ENCODE data around the gene PLP2. TPM values are rescaled to one million over a fixed set of nuclear protein-coding genes. Genes with fewer than 3 reads are reported as not detected.

PLP2 gene
- polyA plus RNA-seq, 2 of the 4 experiments (the other 2 are of a cell fraction): 164 to 209 TPM

- Histone ChIP-seq H3K4me2 (no peak overlapping the region), H3K4me3 (no peak overlapping the region), H3K9me3 (no peaks in the 10 kb centered on the region), H3K27ac (no peak overlapping the region), H3K4me1 (no peaks in the 10 kb centered on the region)
- ATAC-seq (no peak), FAIRE-seq (no peak), DNase-seq (ENCODE audit: low read depth in 1 of 2, low spot score in 1 of 2) (no peak)
- 52% methylated on average over 8 of the region's 13 CpGs for WGBS (ENCODE audit: missing lambda C conversion rate)
- CTCF ChIA-PET: no interaction called here
- POLR2A ChIA-PET: interaction anchor here (1.0 kb wide), 1 partner anchor 15 kb away, joined by 4 read pairs; no protein-coding TSS in a partner anchor
- TF ChIP-seq NFE2L2 (conservative IDR thresholded peaks at IDR 0.05; ENCODE audit: low read length) (no peak), SREBF2 (IDR thresholded peaks at IDR 0.05) (no peak), GATA3 (IDR thresholded peaks at IDR 0.05; ENCODE audit: borderline replicate concordance) (no peak), EP300 (IDR thresholded peaks at IDR 0.05) (no peak), CBX8 (IDR thresholded peaks at IDR 0.05) (no peak), MAFK (IDR thresholded peaks at IDR 0.05; ENCODE audit: partially characterized antibody) (no peak)
- TF ChIP-seq, protein P1, sequence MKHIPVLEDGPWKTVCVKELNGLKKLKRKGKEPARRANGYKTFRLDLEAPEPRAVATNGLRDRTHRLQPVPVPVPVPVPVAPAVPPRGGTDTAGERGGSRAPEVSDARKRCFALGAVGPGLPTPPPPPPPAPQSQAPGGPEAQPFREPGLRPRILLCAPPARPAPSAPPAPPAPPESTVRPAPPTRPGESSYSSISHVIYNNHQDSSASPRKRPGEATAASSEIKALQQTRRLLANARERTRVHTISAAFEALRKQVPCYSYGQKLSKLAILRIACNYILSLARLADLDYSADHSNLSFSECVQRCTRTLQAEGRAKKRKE (CRISPR knock-in tag; IDR thresholded peaks at IDR 0.05; ENCODE audit: low read depth): no peak
Observed at GRCh38 chrX:49205443-49205842, 33.7 kb downstream of the PLP2 start.

DNA sequence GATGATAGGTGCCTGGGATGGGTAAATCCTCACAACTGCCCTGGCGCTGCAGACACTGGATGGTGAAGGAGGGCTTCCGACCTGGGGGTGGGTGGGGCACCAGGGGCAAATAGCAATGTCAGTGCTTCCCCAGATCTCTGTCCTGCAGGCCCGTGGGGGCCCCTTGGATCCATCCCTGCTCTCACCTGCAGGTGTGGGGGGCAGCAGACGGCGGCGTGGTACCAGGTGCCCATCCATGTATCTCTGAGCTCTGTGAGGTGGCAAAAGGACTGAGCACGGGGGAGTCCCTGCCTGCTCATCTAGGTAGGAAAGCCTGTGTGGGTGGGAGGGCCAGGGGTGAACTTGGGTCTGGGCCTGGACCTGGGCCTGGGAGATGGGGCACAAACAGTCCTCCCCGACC is 34.8 kb downstream of the PLP2 start:
- ChIA-PET POLR2A (no interaction called here), CTCF (interaction anchor here (1.0 kb wide), 1 partner anchor 14 kb away, joined by 3 read pairs; no protein-coding TSS in a partner anchor)
- Histone ChIP-seq H3K4me1 (no peaks in the 10 kb centered on the region), H3K4me3 (no peak overlapping the region), H3K4me2 (no peak overlapping the region), H3K9me3 (no peaks in the 10 kb centered on the region), H3K27ac (no peak overlapping the region)
- ATAC-seq: no peak
- no peak for DNase-seq (ENCODE audit: low read depth in 1 of 2, low spot score in 1 of 2)
- 60% methylated on average over 5 of the region's 8 CpGs for WGBS (ENCODE audit: missing lambda C conversion rate)
- FAIRE-seq: no peak
- TF ChIP-seq ESRRA (IDR thresholded peaks at IDR 0.05; ENCODE audit: borderline replicate concordance, low read length) (no peak), KDM5A (IDR thresholded peaks at IDR 0.05) (no peak), HOXB13 (CRISPR knock-in tag; IDR thresholded peaks at IDR 0.05; ENCODE audit: low read depth) (no peak), BCL3 (IDR thresholded peaks at IDR 0.05) (no peak), EHF (CRISPR knock-in tag; IDR thresholded peaks at IDR 0.05) (no peak), ZSCAN20 (CRISPR knock-in tag; IDR thresholded peaks at IDR 0.05) (no peak), MYC (IDR thresholded peaks at IDR 0.05; ENCODE audit: borderline replicate concordance, low read length) (no peak), JUN (IDR thresholded peaks at IDR 0.05) (no peak), RFX5 (IDR thresholded peaks at IDR 0.05) (no peak), BHLHE40 (IDR thresholded peaks at IDR 0.05; ENCODE audit: low read depth, low read length) (no peak), HOXB5 (CRISPR knock-in tag; IDR thresholded peaks at IDR 0.05) (no peak), CHD4 (IDR thresholded peaks at IDR 0.05; ENCODE audit: borderline replicate concordance) (no peak), CBX8 (IDR thresholded peaks at IDR 0.05) (no peak), FOXS1 (CRISPR knock-in tag; IDR thresholded peaks at IDR 0.05) (no peak), CEBPB (IDR thresholded peaks at IDR 0.05) (no peak), NR3C1 (IDR thresholded peaks at IDR 0.05) (no peak)
- TF ChIP-seq, protein P2, sequence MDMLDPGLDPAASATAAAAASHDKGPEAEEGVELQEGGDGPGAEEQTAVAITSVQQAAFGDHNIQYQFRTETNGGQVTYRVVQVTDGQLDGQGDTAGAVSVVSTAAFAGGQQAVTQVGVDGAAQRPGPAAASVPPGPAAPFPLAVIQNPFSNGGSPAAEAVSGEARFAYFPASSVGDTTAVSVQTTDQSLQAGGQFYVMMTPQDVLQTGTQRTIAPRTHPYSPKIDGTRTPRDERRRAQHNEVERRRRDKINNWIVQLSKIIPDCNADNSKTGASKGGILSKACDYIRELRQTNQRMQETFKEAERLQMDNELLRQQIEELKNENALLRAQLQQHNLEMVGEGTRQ (IDR thresholded peaks at IDR 0.05): no peak

DNA sequence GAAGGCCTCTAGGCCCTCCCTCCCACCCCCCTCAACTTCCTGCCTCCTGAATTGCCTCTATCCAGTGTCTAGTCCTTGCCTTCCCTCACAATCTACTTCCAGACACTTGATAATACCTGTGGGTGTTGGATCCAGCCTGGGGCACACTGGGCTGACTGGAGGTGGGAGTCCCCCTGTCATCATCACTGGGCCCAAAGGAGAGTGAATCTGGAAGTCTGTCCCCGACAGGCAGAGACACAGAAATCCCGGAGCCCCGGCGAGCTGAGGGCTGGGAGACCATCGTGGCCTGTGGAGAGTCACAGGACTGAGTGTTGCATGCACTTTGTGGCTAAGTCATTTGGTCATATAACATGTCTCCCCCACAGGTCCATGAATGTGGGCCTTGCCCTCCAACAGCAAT is 36.7 kb downstream of the PLP2 start:
- WGBS (ENCODE audit: missing lambda C conversion rate): 100% methylated on average over 4 of the region's 5 CpGs
- TF ChIP-seq POLR2AphosphoS2 (conservative IDR thresholded peaks at IDR 0.05; ENCODE audit: low read length) (no peak), CBX8 (IDR thresholded peaks at IDR 0.05) (no peak), NR3C1 (IDR thresholded peaks at IDR 0.05) (no peak), SMC3 (IDR thresholded peaks at IDR 0.05) (no peak), CHD2 (IDR thresholded peaks at IDR 0.05; ENCODE audit: low read length, partially characterized antibody) (no peak), NPAS2 (CRISPR knock-in tag; IDR thresholded peaks at IDR 0.05; ENCODE audit: borderline replicate concordance) (no peak), MAZ (IDR thresholded peaks at IDR 0.05; ENCODE audit: borderline replicate concordance, low read depth, low read length) (no peak), MYC (IDR thresholded peaks at IDR 0.05; ENCODE audit: borderline replicate concordance, low read length) (no peak)
- Histone ChIP-seq H3K4me2 (no peak overlapping the region), H3K4me3 (no peak overlapping the region), H3K9me3 (no peaks in the 10 kb centered on the region), H3K4me1 (no peaks in the 10 kb centered on the region), H3K27ac (no peak overlapping the region)
- ChIA-PET POLR2A (no interaction called here), CTCF (no interaction called here)
- ATAC-seq (no peak), DNase-seq (ENCODE audit: low read depth in 1 of 2, low spot score in 1 of 2) (no peak), FAIRE-seq (no peak)
